Measurements from ENCODE around the gene ZPBP. TPM values are rescaled to one million over a fixed set of nuclear protein-coding genes. Genes with fewer than 3 reads are reported as not detected.

The ZPBP gene
- total RNA-seq, 6 experiments from 2014 or later: not detected

GRCh38 chr7:50140688-50141087, 47.6 kb upstream of the ZPBP start:
- intact Hi-C loops (cut with DNase I): no loop called here
- Histone ChIP-seq H3K4me1 (no peaks in the 10 kb centered on the region), H3K4me3 (no peak overlapping the region), H3K36me3 (no peaks in the 10 kb centered on the region), H3K27ac (no peak overlapping the region), H3K9me3 (no peaks in the 10 kb centered on the region), H3K27me3 (no peaks in the 10 kb centered on the region)
- DNase-seq (no peak), ATAC-seq (no peak)
- no peak for TF ChIP-seq POLR2A (IDR thresholded peaks at IDR 0.05)
- 55% methylated on average over 3 of the region's 5 CpGs for WGBS (ENCODE audit: insufficient coverage, low coverage, low lambda C conversion rate, missing lambda C conversion rate)

GRCh38 chr7:50138101-50138500, 45.1 kb upstream of the ZPBP start:
- H3K27ac ChIP-seq: no peak overlapping the region
- 75% methylated on average over 1 of the region's 1 CpG for WGBS (ENCODE audit: insufficient coverage, low coverage, low lambda C conversion rate, missing lambda C conversion rate)
- no peaks in the 10 kb centered on the region for H3K4me1 ChIP-seq

DNA sequence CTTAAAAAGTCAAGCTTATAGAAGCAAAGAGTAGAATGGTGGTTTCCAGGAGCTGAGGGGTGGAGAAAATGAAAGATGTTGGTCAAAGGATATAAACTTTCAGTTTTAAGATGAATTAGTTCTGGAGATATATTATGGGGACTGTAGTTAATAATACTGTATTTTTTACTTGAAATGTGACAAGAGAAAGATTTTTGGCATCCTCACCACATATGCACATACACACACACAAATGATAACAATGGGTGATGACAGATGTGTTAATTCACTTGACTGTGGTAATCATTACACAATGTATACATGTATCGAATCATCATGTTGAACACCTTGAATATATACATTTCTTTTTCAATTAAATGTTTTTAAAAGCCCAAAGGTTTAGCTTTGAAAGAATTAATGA, 32.7 kb upstream of the ZPBP start:
- no peaks in the 10 kb centered on the region for H3K27me3 ChIP-seq
- H3K36me3 ChIP-seq: no peaks in the 10 kb centered on the region
- no peak for DNase-seq
- WGBS (ENCODE audit: insufficient coverage, low coverage, low lambda C conversion rate, missing lambda C conversion rate): 100% methylated on average over 1 of the region's 1 CpG
- H3K27ac ChIP-seq: no peak overlapping the region
- no peak overlapping the region for H3K4me3 ChIP-seq
- ATAC-seq: no peak
- intact Hi-C loops (cut with DNase I): no loop called here
- TF ChIP-seq POLR2A (IDR thresholded peaks at IDR 0.05) (no peak), CTCF (IDR thresholded peaks at IDR 0.05) (no peak)
- H3K4me1 ChIP-seq: no peaks in the 10 kb centered on the region
- no peaks in the 10 kb centered on the region for H3K9me3 ChIP-seq

More at GRCh38 chr7:50138101-50138500, 45.1 kb upstream of the ZPBP start:
- Histone ChIP-seq H3K4me3 (no peak overlapping the region), H3K9me3 (no peaks in the 10 kb centered on the region), H3K36me3 (no peaks in the 10 kb centered on the region), H3K27me3 (no peaks in the 10 kb centered on the region)
- TF ChIP-seq CTCF (IDR thresholded peaks at IDR 0.05) (no peak), POLR2A (IDR thresholded peaks at IDR 0.05) (no peak)
- ATAC-seq: no peak
- intact Hi-C loops (cut with DNase I): no loop called here
- no peak for DNase-seq

GRCh38 chr7:50121286-50121685, 28.2 kb upstream of the ZPBP start:
- 40% methylated on average over 3 of the region's 3 CpGs for WGBS (ENCODE audit: insufficient coverage, low coverage, low lambda C conversion rate, missing lambda C conversion rate)
- H3K4me3 ChIP-seq: no peak overlapping the region
- H3K27me3 ChIP-seq: no peaks in the 10 kb centered on the region
- no peaks in the 10 kb centered on the region for H3K36me3 ChIP-seq
- no peak overlapping the region for H3K27ac ChIP-seq
- H3K4me1 ChIP-seq: no peaks in the 10 kb centered on the region
- no peaks in the 10 kb centered on the region for H3K9me3 ChIP-seq
- DNase-seq: no peak
- intact Hi-C loops (cut with DNase I): no loop called here
- TF ChIP-seq POLR2A (IDR thresholded peaks at IDR 0.05) (no peak), CTCF (IDR thresholded peaks at IDR 0.05) (no peak)
- no peak for ATAC-seq

- H3K4me3 ChIP-seq: no peak overlapping the region
- no peaks in the 10 kb centered on the region for H3K9me3 ChIP-seq
- TF ChIP-seq CTCF (IDR thresholded peaks at IDR 0.05) (no peak), POLR2A (IDR thresholded peaks at IDR 0.05) (no peak)
- DNase-seq (no peak), ATAC-seq (no peak)
- 68% methylated on average over 9 of the region's 9 CpGs for WGBS (ENCODE audit: insufficient coverage, low coverage, low lambda C conversion rate, missing lambda C conversion rate)
- intact Hi-C loops (cut with DNase I): no loop called here
- no peaks in the 10 kb centered on the region for H3K27me3 ChIP-seq
- H3K4me1 ChIP-seq: no peaks in the 10 kb centered on the region
- H3K36me3 ChIP-seq: no peaks in the 10 kb centered on the region
- H3K27ac ChIP-seq: no peak overlapping the region
These were observed 27.0 kb upstream of the ZPBP start for GRCh38 chr7:50119815-50120637.

Measured in right lobe of liver (tissue), 6 donors.